Measurements from ENCODE around the gene EYS.

Gene EYS

DNA sequence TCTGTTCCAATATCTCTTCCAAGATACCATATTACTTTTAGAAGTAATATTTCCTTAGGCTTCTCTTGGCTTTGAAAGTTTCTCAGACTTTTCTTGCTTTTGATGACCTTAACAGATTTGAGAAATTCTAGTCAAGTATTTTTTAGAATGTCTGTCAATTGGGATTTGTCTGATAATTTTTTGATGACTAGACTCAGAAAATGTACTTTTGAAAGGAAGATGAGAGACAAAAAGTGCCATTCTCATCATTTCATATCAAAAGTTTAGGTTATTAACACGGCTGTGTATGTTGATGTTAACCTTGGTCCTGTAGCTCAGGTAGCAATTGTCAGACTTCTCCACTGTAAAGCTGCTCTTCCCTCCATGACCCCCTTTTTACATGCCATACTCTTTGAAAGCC, 651.5 kb downstream of the EYS start:
- no peaks in the 10 kb centered on the region for H3K9me3 ChIP-seq (ENCODE audit: control insufficient read depth, insufficient read depth, low read length)
- no peaks in the 10 kb centered on the region for H3K36me3 ChIP-seq (ENCODE audit: control insufficient read depth, low read length)
- H3K9me2 ChIP-seq (replicated peaks; ENCODE audit: control insufficient read depth, low read length): no peaks in the 10 kb centered on the region
- H3F3A ChIP-seq (ENCODE audit: control insufficient read depth, insufficient read depth): no peaks in the 10 kb centered on the region
- no peak overlapping the region for H3K27ac ChIP-seq (ENCODE audit: low read depth, low read length)
- H3K4me2 ChIP-seq (ENCODE audit: low read length): no peak overlapping the region
- H4K20me1 ChIP-seq (ENCODE audit: control insufficient read depth, insufficient read depth, low read depth, low read length): no peaks in the 10 kb centered on the region
- TF ChIP-seq, protein P1, sequence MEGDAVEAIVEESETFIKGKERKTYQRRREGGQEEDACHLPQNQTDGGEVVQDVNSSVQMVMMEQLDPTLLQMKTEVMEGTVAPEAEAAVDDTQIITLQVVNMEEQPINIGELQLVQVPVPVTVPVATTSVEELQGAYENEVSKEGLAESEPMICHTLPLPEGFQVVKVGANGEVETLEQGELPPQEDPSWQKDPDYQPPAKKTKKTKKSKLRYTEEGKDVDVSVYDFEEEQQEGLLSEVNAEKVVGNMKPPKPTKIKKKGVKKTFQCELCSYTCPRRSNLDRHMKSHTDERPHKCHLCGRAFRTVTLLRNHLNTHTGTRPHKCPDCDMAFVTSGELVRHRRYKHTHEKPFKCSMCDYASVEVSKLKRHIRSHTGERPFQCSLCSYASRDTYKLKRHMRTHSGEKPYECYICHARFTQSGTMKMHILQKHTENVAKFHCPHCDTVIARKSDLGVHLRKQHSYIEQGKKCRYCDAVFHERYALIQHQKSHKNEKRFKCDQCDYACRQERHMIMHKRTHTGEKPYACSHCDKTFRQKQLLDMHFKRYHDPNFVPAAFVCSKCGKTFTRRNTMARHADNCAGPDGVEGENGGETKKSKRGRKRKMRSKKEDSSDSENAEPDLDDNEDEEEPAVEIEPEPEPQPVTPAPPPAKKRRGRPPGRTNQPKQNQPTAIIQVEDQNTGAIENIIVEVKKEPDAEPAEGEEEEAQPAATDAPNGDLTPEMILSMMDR (IDR thresholded peaks at IDR 0.05; ENCODE audit: low read depth, low read length, poor library complexity, severe bottlenecking): no peak
- no peak for TF ChIP-seq EZH2phosphoT487 (IDR thresholded peaks at IDR 0.05; ENCODE audit: borderline replicate concordance, low read length)
- H3K4me3 ChIP-seq (ENCODE audit: low read length): no peak overlapping the region
- H3K79me2 ChIP-seq (ENCODE audit: control insufficient read depth, low read length): no peaks in the 10 kb centered on the region
- H3K4me1 ChIP-seq (ENCODE audit: control insufficient read depth, low read length): no peaks in the 10 kb centered on the region
- H3K27me3 ChIP-seq (ENCODE audit: control insufficient read depth, low read length): no peaks in the 10 kb centered on the region

DNA sequence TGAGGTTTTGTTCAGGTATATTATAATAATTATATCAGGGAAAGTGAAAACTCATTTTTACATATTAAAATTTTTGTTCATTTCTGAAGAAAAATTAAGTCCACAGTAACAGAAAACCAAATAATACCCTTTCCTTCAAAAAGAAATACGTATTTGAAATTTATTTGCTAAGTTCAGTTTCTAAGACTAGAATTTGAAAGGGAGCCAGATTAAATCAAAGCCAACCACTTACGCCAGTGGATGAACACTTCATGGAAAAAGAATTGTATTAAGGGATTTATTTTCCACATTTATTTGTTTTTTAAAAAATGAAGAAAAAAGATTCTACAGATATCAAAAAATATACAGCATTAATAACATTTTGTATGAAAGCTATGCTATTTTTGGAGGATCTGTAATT, 654.4 kb downstream of the EYS start:
- no peak overlapping the region for H3K4me3 ChIP-seq (ENCODE audit: low read length)
- H4K20me1 ChIP-seq (ENCODE audit: control insufficient read depth, insufficient read depth, low read depth, low read length): no peaks in the 10 kb centered on the region
- no peak overlapping the region for H3K27ac ChIP-seq (ENCODE audit: low read depth, low read length)
- H3K79me2 ChIP-seq (ENCODE audit: control insufficient read depth, low read length): no peaks in the 10 kb centered on the region
- no peaks in the 10 kb centered on the region for H3K9me2 ChIP-seq (replicated peaks; ENCODE audit: control insufficient read depth, low read length)
- TF ChIP-seq, protein P1 (IDR thresholded peaks at IDR 0.05; ENCODE audit: low read depth, low read length, poor library complexity, severe bottlenecking): no peak
- TF ChIP-seq EZH2phosphoT487 (IDR thresholded peaks at IDR 0.05; ENCODE audit: borderline replicate concordance, low read length): no peak
- no peaks in the 10 kb centered on the region for H3K4me1 ChIP-seq (ENCODE audit: control insufficient read depth, low read length)
- H3F3A ChIP-seq (ENCODE audit: control insufficient read depth, insufficient read depth): no peaks in the 10 kb centered on the region
- no peak overlapping the region for H3K4me2 ChIP-seq (ENCODE audit: low read length)
- no peaks in the 10 kb centered on the region for H3K36me3 ChIP-seq (ENCODE audit: control insufficient read depth, low read length)
- no peaks in the 10 kb centered on the region for H3K27me3 ChIP-seq (ENCODE audit: control insufficient read depth, low read length)
- no peaks in the 10 kb centered on the region for H3K9me3 ChIP-seq (ENCODE audit: control insufficient read depth, insufficient read depth, low read length)

DNA sequence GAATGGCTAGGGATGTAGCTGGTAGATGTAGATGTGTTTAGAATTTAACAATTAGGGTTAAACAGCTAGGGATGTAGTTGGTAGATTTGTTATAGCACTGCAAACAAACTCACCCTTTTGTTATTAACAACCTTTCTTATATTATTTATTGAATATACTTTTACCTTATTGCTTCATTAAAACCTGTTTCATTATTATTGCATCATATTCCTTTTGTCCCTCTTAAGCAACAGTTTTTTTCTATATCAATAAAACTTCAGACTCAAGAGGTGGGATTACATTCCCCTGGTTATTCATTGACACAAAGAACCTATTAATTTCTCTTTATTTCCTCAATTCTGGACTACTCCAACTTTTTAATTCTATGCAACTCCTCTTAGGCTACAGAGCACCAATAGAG, 661.2 kb downstream of the EYS start:
- H3K27me3 ChIP-seq (ENCODE audit: control insufficient read depth, low read length): no peaks in the 10 kb centered on the region
- no peak overlapping the region for H3K27ac ChIP-seq (ENCODE audit: low read depth, low read length)
- H3K4me3 ChIP-seq (ENCODE audit: low read length): no peak overlapping the region
- no peaks in the 10 kb centered on the region for H3K9me3 ChIP-seq (ENCODE audit: control insufficient read depth, insufficient read depth, low read length)
- H3K4me1 ChIP-seq (ENCODE audit: control insufficient read depth, low read length): no peaks in the 10 kb centered on the region
- no peaks in the 10 kb centered on the region for H4K20me1 ChIP-seq (ENCODE audit: control insufficient read depth, insufficient read depth, low read depth, low read length)
- no peaks in the 10 kb centered on the region for H3K9me2 ChIP-seq (replicated peaks; ENCODE audit: control insufficient read depth, low read length)
- no peak for TF ChIP-seq EZH2phosphoT487 (IDR thresholded peaks at IDR 0.05; ENCODE audit: borderline replicate concordance, low read length)
- TF ChIP-seq, protein P1 (IDR thresholded peaks at IDR 0.05; ENCODE audit: low read depth, low read length, poor library complexity, severe bottlenecking): no peak
- no peak overlapping the region for H3K4me2 ChIP-seq (ENCODE audit: low read length)
- no peaks in the 10 kb centered on the region for H3K79me2 ChIP-seq (ENCODE audit: control insufficient read depth, low read length)
- no peaks in the 10 kb centered on the region for H3K36me3 ChIP-seq (ENCODE audit: control insufficient read depth, low read length)
- no peaks in the 10 kb centered on the region for H3F3A ChIP-seq (ENCODE audit: control insufficient read depth, insufficient read depth)

DNA sequence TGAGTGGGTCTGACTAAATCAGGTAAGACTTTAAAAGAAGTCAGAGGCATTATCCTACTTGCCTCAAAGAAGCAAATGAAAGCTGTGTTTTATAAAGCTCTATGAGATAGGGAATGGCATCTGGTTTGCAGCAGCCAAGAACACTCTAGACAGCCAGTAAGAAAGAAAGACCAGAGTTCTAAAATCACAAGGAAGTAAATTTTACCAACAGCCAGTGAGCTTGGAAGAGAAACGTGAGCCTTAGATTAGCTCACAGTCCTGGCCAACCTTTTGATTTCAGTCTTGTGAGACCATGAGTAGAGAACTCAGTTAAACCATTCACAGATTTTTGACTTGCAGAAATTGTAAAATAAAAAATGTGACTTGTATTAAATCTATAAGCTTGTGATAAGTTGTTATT, 693.0 kb downstream of the EYS start:
- TF ChIP-seq, protein P1 (IDR thresholded peaks at IDR 0.05; ENCODE audit: low read depth, low read length, poor library complexity, severe bottlenecking): no peak
- no peak for TF ChIP-seq EZH2phosphoT487 (IDR thresholded peaks at IDR 0.05; ENCODE audit: borderline replicate concordance, low read length)
- Histone ChIP-seq H3F3A (ENCODE audit: control insufficient read depth, insufficient read depth) (no peaks in the 10 kb centered on the region), H3K4me1 (ENCODE audit: control insufficient read depth, low read length) (no peaks in the 10 kb centered on the region), H3K4me3 (ENCODE audit: low read length) (no peak overlapping the region), H3K4me2 (ENCODE audit: low read length) (no peak overlapping the region), H3K36me3 (ENCODE audit: control insufficient read depth, low read length) (no peaks in the 10 kb centered on the region), H3K27ac (ENCODE audit: low read depth, low read length) (no peak overlapping the region), H3K79me2 (ENCODE audit: control insufficient read depth, low read length) (no peaks in the 10 kb centered on the region), H4K20me1 (ENCODE audit: control insufficient read depth, insufficient read depth, low read depth, low read length) (no peaks in the 10 kb centered on the region), H3K9me3 (ENCODE audit: control insufficient read depth, insufficient read depth, low read length) (no peaks in the 10 kb centered on the region), H3K27me3 (ENCODE audit: control insufficient read depth, low read length) (no peaks in the 10 kb centered on the region), H3K9me2 (replicated peaks; ENCODE audit: control insufficient read depth, low read length) (no peaks in the 10 kb centered on the region)
